HG02571 (cell line): ENCODE results near the gene VCAN.
"Not testable (repeated sequence)": the region's sequence is repeated elsewhere in the genome, so short reads cannot be mapped to it uniquely, and the experiment has no call there.

Experiments used
- ATAC-seq: cut with Tn5 transposase; IDR thresholded peaks from one replicate; pipeline ENCODE4 v1.9.1; 2021; ENCODE audit warnings: mild to moderate bottlenecking, moderate library complexity; ENCODE audit not compliant: unreplicated experiment

The VCAN gene

DNA sequence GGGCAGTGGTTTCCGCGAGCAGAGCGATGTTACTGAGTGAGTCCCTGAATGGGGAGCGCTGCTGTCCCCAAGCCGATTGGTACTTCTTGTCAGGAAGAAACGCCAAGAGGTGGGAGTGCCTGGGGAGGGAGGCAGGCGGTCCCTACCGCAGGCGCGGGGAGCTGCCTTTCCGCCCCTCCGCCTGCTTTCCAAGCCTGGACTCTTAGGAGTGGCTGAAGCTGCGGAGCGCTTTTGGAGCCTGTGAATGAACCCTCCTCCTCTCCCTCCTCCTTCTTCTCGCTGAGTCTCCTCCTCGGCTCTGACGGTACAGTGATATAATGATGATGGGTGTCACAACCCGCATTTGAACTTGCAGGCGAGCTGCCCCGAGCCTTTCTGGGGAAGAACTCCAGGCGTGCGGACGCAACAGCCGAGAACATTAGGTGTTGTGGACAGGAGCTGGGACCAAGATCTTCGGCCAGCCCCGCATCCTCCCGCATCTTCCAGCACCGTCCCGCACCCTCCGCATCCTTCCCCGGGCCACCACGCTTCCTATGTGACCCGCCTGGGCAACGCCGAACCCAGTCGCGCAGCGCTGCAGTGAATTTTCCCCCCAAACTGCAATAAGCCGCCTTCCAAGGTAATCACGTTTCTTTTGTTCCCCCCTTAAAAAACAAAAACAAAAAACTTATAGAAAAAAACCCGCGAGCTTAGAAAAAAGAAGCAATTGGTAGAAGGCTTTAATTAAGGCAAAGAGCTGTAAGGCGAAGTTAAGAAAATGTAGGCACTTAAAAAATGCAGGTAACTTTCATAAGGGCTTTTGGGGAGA lies at the start of gene VCAN:
Gene VCAN, plus strand, starts transcription at position 340 of the 808 bp plus-strand sequence. CDS start 11,775 bp downstream, outside the sequence.
- no peak for ATAC-seq

DNA sequence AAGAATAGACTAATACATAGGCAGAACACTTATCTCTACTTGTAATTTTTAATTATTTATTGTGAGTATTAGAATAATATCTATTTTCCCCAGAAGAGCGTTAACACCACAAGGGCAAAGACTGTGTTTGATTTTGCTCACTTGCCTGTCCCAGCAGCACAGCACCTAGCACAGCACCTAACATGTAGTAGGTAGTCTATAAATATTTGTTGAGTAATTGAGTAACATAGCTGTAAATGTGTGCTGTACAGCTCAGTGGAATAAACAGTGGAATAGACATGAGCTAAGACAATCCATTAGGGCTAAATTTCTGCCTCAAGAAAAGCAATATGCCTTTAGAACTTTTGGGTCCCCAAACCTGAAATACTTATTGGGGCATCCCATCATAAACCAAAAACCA lies 49.3 kb upstream of the VCAN start:
- ATAC-seq: no peak

DNA sequence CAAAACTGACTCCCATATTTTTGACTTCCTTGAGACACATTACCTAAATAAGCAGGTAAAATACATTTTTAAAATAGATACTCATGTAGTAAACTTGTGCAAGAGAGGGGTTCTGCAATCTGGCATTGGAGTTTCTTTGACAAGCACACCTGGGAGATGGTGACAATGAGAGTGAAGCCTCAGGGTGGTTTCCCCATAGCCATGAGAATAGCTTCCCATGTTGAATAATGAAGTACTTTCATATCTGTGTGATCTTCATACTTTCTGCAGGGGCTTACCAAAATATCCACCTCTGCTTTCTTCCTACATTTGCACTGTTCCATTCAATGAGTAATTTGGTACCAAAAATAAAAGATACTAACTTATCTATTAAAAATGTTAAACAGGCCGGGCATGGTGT lies 44.7 kb upstream of the VCAN start:
- ATAC-seq: peak; percentile 70

DNA sequence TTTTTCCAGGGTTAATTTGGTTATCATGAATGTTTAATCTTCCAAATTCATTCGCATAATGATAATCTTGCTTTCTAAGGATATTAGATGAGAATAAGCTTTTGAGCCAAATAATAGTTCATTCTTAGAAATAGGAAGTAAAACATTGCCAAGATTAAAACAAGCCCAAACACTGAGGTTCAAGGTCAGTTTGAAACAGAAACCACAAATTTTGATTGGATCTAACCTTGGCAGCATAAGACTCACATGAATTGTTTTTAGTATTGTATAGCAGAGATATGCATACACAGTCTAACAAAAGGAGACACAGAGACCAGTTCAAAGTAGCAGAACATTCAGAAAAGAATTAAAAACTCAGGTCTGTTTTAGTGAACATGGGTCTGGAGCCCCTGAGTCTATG lies 43.4 kb upstream of the VCAN start:
- no peak for ATAC-seq

DNA sequence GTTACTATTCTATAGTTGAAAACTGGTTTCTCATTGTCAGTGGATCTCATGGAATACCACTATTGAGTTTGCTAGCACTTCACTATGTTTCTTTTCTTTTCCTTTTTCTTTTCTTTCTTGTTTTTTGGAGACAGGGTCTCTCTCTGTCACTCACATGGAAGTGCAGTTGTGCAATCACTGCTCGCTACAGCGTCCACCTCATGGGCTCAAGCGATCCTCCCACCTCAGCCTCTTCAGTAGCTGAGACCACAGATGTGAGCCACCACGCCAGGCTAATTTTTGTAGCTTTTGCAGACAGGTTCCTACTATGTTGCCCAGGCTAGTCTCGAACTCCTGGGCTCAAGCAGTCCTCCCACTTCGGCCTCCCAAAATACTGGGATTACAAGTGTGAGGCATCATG lies 42.7 kb upstream of the VCAN start:
- no peak for ATAC-seq

DNA sequence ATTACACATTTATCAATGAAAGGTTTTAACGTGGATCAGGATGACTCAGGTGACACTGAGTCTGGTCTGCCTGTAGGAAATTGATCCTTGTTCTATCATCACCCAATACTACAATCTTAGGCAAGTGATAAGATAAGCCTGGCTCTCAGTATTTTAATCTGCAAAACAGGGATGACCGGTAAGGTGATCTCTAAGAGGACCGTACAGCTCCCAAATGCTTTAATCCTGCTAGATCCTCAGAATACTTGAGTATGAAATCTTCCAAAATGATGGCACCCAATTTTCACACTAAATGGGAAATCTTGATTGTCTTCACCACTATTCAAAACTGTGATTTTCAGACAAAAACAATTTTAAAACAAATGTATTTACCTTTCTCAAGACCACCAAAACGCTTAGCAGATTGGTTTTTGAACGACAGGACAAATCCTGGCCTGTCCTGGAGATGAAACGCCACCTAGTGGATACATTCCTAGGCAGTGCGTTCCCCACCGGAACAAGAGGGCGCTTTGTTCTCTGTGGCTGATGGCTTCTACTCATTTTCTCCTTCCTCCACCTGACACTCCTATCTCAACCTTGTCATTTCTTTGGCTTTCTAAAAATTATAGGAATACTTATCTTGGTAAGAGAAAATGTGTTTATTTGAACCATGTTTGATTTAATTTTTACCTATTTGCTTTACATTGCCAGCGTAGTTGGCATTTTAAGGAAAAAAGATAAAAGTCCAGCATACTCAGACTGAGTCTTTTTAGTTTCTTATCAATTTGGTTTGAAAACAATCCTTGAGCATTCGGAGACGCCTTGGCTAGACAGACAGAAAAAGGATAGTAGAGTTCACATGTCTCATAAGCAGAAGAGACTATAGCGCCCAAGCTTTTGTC lies 41.2 kb upstream of the VCAN start:
- peak; percentile 59 for ATAC-seq

DNA sequence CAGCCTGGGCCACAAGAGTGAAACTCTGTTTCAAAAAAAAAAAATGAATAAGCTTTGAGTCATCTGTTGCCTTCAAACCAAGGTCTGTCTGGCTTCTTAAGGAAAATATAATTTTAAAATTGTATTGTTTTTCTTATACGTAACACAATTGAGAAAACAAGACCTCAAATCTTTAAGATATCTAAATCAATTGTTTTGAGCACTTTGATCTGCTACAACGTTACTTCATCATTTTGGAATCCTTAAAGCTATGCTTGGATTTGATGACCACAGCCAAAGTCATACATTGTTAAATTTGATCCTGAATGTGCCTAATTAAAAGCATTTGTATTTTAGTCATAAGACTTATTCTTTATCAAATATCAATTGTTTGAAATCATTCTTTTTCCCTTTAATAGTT lies 37.7 kb upstream of the VCAN start:
- ATAC-seq: no peak

DNA sequence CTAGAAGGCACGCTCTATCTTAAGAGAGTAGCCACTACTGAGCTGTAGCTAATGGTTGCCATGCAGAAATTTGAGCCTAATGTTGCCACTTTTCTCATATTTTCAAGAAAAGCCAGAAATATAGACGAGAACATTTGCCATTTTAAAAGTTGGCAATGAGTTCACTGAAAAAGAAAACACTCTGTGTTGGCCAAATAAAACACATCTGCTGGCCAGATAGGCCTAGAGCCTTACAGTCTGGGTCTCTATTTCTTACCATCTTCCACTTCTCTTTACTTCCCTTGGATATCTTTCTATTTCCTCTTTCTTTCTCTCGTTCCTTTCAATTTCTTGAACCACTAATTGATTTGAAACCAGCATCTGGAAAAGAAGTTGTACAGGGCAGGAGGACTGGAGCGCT lies 36.6 kb upstream of the VCAN start:
- no peak for ATAC-seq

DNA sequence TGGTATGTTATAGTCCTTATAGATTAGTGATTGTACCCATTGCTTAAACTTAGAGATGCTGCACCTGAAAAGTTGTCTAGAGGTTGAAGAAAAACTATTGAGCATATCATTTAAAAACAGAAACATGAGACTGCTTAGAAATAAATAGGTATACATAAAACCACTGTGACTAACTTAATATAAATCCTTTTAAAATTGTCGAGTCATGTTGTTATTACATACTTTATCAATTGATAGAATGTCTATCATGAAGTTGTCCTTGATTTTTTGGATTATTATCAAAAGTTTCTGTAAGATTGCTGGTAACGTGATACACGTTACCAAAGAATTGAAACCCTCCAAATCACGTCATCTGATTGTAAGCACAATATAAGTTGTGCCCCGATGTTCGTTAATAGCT lies 35.3 kb upstream of the VCAN start:
- no peak for ATAC-seq

DNA sequence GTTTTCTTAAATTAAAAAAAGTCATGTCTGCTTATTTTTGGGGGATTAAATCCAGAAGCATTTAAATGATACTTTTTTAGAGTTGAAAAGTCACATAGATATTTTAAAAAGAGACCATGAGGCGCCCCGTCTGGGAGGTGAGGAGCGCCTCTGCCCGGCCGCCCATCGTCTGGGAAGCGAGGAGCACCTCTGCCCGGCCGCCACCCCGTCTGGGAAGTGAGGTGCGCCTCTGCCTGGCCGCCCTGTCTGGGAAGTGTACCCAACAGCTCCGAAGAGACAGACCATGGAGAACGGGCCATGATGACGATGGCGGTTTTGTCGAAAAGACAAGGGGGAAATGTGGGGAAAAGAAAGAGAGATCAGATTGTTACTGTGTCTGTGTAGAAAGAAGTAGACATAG lies 33.8 kb upstream of the VCAN start:
- ATAC-seq: not testable (repeated sequence)

DNA sequence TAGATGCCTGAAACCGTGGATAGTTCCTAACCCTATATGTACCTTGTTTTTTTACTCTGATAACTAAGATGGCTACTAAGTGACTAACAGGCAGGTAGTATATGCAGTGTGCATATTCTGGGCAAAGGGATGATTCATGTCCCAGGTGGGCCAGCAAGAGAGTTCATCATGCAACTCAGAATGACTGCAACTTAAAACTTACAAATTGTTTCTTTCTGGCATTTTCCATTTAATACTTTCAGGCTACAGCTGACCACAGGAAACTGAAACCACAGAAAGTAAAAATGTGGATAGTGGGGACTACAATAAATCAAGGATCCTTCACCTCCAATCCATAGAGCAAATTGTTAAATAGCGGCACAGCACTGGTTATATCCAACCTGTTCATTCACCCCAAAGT lies 30.7 kb upstream of the VCAN start:
- ATAC-seq: no peak

DNA sequence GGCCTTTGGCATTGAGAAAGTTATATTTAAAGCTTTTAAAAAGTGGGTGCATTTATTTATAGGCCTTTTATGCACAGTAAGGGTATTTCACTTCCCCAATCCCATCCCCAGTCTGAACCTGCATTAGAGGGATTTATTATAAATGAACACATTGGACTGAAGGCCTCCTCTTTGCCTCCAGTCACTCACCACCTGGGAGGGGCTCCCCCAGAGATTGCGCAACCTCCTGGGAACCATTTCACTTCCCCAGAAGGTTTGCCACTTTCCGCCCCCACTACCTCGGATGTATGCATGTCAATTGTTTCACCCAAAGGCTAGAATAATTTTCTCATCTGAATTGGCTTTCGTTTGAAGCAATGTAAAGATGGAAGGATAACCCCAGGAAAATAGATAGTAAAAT lies 29.8 kb upstream of the VCAN start:
- peak; percentile 69 for ATAC-seq

DNA sequence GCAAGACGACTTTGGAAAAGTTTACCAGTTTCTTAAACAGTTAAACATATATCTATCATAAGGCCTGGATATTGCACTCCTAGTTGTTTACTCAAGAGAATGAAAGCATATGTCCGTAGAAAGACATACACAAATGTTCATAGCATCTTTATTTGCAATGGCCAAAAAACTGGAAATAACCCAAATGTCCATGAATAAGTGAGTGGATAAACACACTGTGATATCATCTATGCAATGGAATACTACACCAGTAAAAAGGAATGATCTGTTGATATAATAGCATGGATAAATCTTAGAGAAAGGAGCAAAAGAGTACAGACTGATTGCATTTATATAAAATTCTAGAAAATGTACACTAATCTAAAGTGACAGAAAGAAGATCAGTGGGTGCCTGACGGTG lies 28.0 kb upstream of the VCAN start:
- ATAC-seq: no peak

DNA sequence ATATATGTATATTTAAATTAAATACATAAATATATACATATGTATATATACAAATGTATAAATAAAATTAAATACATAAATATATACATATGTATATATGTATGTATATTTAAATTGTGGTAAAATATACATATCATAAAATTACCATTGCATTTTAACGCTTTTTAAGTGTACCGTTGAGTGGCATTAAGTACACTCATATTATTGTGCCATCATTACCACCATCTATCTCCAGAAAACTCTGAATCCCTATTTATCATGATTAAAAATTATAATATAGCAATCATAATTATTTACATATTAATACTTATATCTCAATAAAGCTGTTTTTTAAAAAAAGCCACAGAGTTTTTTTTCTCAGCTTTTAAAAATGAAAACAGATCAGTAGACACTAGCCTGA lies 27.1 kb upstream of the VCAN start:
- no peak for ATAC-seq

DNA sequence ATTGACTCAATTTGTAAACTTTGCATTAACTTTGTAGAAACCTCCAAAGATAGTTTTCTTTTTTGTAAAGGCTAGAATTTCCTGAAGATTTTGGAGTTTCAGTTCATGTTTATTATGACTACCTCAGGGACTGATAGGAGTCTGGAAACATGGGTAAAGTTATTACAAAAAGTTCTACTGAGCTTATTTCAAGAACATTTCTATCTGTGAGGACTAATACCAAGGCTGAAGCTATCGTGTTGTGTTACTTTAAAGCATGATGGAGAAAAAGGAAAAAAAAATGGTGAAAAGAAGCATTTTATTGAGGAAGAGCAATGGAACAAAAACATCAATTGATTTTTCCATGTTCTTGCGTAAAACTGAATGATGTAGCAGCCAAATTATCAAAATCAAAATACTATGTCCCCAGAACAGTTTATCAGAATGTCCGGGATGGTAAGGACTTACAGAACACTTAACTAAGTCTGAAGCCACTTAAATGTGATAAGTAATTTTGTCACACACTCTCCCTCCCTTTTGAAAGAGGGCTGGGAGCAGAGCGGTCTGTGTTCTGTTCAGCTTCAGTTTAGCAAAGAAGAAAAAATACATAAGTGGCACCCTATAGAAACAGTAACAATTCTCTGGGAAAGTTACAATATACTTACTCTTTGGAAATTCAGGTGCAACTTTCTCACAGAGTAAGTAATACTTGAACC lies 25.1 kb upstream of the VCAN start:
- ATAC-seq: no peak

DNA sequence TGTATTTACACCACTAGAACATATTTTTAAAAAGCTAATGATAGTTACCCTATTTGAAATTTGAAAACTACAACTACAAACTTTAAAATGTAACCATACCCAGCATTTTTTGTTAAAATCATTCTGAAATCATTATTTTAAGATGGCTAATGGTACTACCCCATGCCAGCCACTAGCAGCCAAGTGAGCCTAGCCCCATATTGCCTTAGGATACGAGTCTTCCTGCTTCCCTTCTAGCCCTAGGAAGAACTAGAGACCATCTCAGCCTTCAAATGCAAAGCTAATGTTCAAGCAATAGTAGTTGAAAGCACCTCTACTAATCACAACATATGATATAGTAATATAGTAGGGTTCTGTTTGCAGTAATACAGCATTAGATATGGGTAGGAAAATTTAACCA lies 24.0 kb upstream of the VCAN start:
- no peak for ATAC-seq

DNA sequence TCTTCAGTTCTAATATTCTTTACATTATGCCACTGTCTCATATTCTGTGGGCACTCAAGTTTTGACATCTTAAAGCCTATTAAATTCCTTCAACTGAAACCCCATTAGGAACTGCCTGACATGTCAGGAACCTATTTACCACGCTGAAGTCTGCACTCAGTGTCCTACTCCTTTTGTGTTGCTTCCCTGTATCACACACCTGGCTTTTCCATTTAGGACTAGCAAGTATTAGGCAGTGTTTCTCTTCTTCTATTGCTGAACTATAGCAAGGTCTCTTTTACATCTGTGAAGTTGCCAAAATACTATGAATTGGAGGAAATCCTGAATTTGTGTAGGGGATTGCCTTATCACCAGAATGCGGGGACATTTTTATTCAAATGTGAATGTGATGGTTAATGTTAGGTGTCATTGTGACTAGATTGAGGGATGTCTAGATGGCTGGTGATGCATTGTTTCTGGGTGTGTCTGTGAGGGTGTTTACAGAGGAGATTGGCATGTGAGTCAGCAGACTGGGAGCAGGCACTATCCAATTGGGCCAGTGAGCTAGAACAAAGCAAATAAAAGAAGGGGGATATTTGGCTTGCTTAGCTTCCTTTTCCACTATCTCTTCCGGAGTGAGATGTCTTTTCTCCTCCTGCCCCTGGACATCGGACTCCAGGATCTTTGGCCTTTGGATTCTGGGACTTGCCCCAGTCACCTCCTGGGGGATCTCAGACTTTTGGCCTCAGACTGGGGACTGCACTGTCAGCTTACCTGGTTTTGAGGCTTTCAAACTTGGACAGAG lies 21.2 kb upstream of the VCAN start:
- ATAC-seq: no peak

DNA sequence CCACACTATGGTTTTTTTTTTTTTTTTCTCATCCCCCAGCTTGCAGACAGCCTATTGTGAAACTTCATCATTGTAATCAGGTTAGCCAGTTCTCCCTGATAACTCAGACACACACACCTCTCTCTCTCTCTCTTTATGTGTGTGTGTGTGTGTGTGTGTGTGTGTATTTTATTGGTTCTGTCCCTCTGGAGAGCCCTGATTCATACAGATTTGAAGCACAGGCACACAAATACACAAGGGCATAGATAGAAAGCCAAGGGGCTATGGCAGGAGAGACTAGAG lies 20.6 kb upstream of the VCAN start:
- ATAC-seq: no peak

DNA sequence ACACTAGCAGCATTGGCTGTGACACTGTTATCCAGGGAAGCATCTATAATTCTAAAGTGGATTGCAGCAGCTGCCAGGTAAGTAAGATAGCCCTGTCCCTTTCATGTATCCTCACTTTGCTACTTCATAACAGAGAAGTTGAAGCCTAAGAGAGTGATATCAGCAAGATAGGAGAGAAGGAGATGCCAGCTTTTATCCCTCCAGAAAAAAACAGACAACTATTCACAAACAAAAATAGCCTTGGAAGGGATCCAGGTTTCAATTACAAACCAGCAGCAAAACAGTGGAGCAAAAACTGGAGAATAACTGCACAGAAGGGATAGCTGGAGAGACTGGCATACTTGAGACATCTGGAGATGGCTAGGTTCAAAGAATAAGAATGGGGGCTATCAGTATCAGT lies 19.6 kb upstream of the VCAN start:
- ATAC-seq: no peak

DNA sequence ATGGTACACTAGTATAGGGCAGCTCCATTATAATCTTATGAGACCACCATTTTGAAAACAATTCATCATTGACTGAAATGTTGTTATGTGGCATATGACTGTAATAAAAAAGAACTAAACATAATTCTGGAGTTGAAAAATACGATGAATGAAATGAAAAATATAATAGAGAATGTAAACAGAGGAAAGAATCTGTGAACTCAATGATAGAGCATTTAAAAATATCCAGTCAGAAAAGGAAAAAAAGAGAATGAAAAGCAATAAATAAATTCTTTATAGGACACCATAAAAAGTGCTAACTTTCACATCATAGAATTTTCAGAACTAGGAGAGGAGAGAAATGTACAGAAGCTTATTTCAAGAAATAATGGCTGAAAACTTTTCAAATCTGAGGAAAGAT lies 17.6 kb upstream of the VCAN start:
- ATAC-seq: no peak

DNA sequence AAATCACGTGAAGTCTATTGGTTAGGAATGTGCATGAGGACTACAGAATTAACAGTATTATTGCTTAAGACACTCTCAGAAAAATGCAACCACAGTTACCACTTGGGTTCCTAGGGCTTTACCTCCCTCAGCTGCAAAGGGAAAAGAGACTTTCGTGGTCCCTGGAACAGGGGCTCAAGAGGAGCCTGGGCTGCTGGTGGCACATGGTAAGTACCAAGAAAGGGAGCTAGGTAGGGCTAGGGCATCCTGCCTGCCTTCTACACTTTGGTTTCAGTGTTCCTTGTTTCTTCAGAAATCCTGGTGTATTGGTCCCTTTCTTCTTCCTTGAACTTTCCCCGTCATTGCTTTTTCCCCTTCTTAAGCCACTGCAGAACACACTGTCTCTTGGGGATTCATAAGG lies 7.3 kb upstream of the VCAN start:
- no peak for ATAC-seq
